K562 (cell line): ENCODE data around the gene HLCS. TPM values are rescaled to one million over a fixed set of nuclear protein-coding genes. Genes with fewer than 3 reads are reported as not detected.

Experiments
- ATAC-seq: fragments of 200-7000 bp; cut with Tn5 transposase; 3 replicates; pipeline ENCODE4 v1.9.1; 2020; ENCODE audit warnings: moderate library complexity
- BruUV-seq: library from RNA; stranded (reverse); fragments of 400-500 nt; replicated peaks from 2 replicates; lab custom pipeline; 2021; lab: Mats Ljungman, UMichigan
- CTCF ChIA-PET: fragments of 300-600 bp; formaldehyde crosslinking; extraction: SDS; loops from one replicate; lab custom pipeline; 2021; ENCODE audit warnings: low intra/inter-chr PET ratio; lab: Yijun Ruan, JAX
- POLR2A ChIA-PET: fragments of 300-600, 350-650 bp; sonication (Branson Sonifier 250); formaldehyde crosslinking; extraction: SDS; loops from one replicate; lab custom pipeline; 2021; ENCODE audit warnings: antibody characterized with exemption, inconsistent platforms; lab: Yijun Ruan, JAX
- DNase-seq, 4 experiments: peaks; one replicate each; pipeline versions ENCODE4 v3.0.0 to v3.0.0-alpha.2; 2011 to 2018; ENCODE audit warnings: low spot score in 3 of 4, mixed read lengths in 3 of 4; ENCODE audit errors: extremely low read depth in 1 of 4
- FAIRE-seq: peaks from 2 replicates; lab custom pipeline; 2011; peaks lifted over from hg19 to GRCh38; lab: Jason Lieb, UNC
- H2AFZ ChIP-seq: 2 replicates; pipeline ENCODE4 v1.6.0; 2011; ENCODE audit warnings: low read depth, low read length, control low read depth, inconsistent platforms
- H3K27ac ChIP-seq: fragments of 200-600 bp; 3 replicates; pipeline ENCODE4 v1.8.0; 2011; ENCODE audit warnings: low read depth, mild to moderate bottlenecking, control low read depth, inconsistent platforms, low read length, moderate library complexity, mixed read lengths; ENCODE audit errors: extremely low read depth
- H3K27me3 ChIP-seq, 2 experiments: fragments of 300-600 bp in 1 of 2; 2 replicates in 1 of 2; 3 replicates in 1 of 2; pipeline versions ENCODE4 v1.6.0 to v1.8.0; 2011; ENCODE audit warnings: inconsistent platforms in 2 of 2, low read length in 2 of 2, mild to moderate bottlenecking in 1 of 2, mixed read lengths in 1 of 2, moderate library complexity in 1 of 2; ENCODE audit not compliant: control insufficient read depth in 2 of 2, insufficient read depth in 2 of 2
- H3K36me3 ChIP-seq: fragments of 300-600 bp; 3 replicates; pipeline ENCODE4 v1.8.0; 2011; ENCODE audit warnings: mild to moderate bottlenecking, low read length, inconsistent platforms; ENCODE audit not compliant: control insufficient read depth, insufficient read depth
- H3K4me1 ChIP-seq, 2 experiments: fragments of 200-600 bp in 1 of 2; replicated peaks in 1 of 2; 2 replicates in 1 of 2; 3 replicates in 1 of 2; pipeline versions ENCODE4 v1.5.1 to v1.8.0; 2011; ENCODE audit warnings: inconsistent platforms in 2 of 2, low read length in 2 of 2, mild to moderate bottlenecking in 1 of 2, mixed read lengths in 1 of 2, moderate library complexity in 1 of 2; ENCODE audit not compliant: control insufficient read depth in 2 of 2, insufficient read depth in 2 of 2
- H3K4me2 ChIP-seq: 2 replicates; pipeline ENCODE4 v1.6.1; 2011; ENCODE audit warnings: low read length, control low read depth, inconsistent platforms, mixed read lengths; ENCODE audit not compliant: insufficient read depth
- H3K4me3 ChIP-seq: fragments of 200-600 bp; sonication (generic), shearing (Covaris generic); 2 replicates; pipeline ENCODE4 v1.5.1; 2016; ENCODE audit warnings: control low read depth, inconsistent platforms
- H3K79me2 ChIP-seq: fragments of 200-600 bp; 3 replicates; pipeline ENCODE4 v1.8.0; 2011; ENCODE audit warnings: low read length, inconsistent platforms; ENCODE audit not compliant: control insufficient read depth, insufficient read depth
- H3K9ac ChIP-seq, 2 experiments: 2 replicates each; pipeline versions ENCODE4 v1.6.0 to v1.6.1; 2011; ENCODE audit warnings: low read depth in 2 of 2, low read length in 2 of 2, control low read depth in 1 of 2, inconsistent platforms in 1 of 2, mild to moderate bottlenecking in 1 of 2, mixed read lengths in 1 of 2; ENCODE audit not compliant: insufficient read depth in 1 of 2
- H3K9me1 ChIP-seq: one replicate; pipeline ENCODE4 v1.6.0; 2011; ENCODE audit warnings: inconsistent platforms, mild to moderate bottlenecking, low read length, moderate library complexity; ENCODE audit not compliant: control insufficient read depth, insufficient read depth
- H3K9me3 ChIP-seq: replicated peaks from 2 replicates; pipeline ENCODE4 v1.5.1; 2011; ENCODE audit warnings: low read depth, low read length, inconsistent platforms; ENCODE audit not compliant: control insufficient read depth, insufficient read depth
- H4K20me1 ChIP-seq: replicated peaks from 2 replicates; pipeline ENCODE4 v1.6.1; 2011; ENCODE audit warnings: low read length, inconsistent platforms, mixed read lengths; ENCODE audit not compliant: control insufficient read depth, insufficient read depth
- ETV1 ChIP-seq: fragments of 450-650 bp; conservative IDR thresholded peaks from 2 replicates; pipeline ENCODE4 v1.6.1; 2016; ENCODE audit warnings: missing genetic modification characterization, control low read depth, low read depth, missing compliant biosample characterization
- FOXJ3 ChIP-seq: sonication (generic); formaldehyde crosslinking; IDR thresholded peaks from 2 replicates; pipeline ENCODE4 v1.4.0; 2020; ENCODE audit warnings: mild to moderate bottlenecking, missing genetic modification reagents
- IRF9 ChIP-seq: fragments of 450-650 bp; IDR thresholded peaks from 2 replicates; pipeline ENCODE4 v1.6.1; 2016; ENCODE audit warnings: missing biosample characterization, missing genetic modification characterization
- KLF6 ChIP-seq: fragments of 250-450 bp; sonication (Bioruptor Pico); IDR thresholded peaks from 2 replicates; pipeline ENCODE4 v1.4.0; 2020; ENCODE audit warnings: mild to moderate bottlenecking, moderate library complexity, borderline replicate concordance
- NELFE ChIP-seq: IDR thresholded peaks from 2 replicates; pipeline ENCODE4 v1.6.1; 2011; ENCODE audit warnings: mild to moderate bottlenecking; ENCODE audit not compliant: insufficient read depth, insufficient read length
- NFIC ChIP-seq: fragments of 450-650 bp; IDR thresholded peaks from 2 replicates; pipeline ENCODE4 v1.6.1; 2017; ENCODE audit warnings: mild to moderate bottlenecking, inconsistent platforms
- NRF1 ChIP-seq, 2 experiments: fragments of 450-650 bp; IDR thresholded peaks in 1 of 2; conservative IDR thresholded peaks in 1 of 2; 2 replicates each; pipeline ENCODE4 v1.6.1; 2014; ENCODE audit warnings: mild to moderate bottlenecking in 2 of 2
- OTX1 ChIP-seq: fragments of 450-650 bp; formaldehyde crosslinking; IDR thresholded peaks from 2 replicates; pipeline ENCODE4 v1.4.0; 2022; ENCODE audit warnings: mild to moderate bottlenecking
- PPARD ChIP-seq: fragments of 250-450 bp; sonication (Bioruptor Pico); IDR thresholded peaks from 2 replicates; pipeline ENCODE4 v1.8.0; 2022; ENCODE audit warnings: inconsistent platforms, mild to moderate bottlenecking, moderate library complexity
- SREBF1 ChIP-seq: fragments of 150-350 bp; IDR thresholded peaks from 2 replicates; pipeline ENCODE4 v1.6.1; 2014; ENCODE audit warnings: antibody characterized with exemption, low read depth, low read length, borderline replicate concordance
- SRSF7 ChIP-seq: fragments of 200-400 bp; formaldehyde crosslinking; optimal IDR thresholded peaks from 2 replicates; pipeline ENCODE3; 2017; ENCODE audit warnings: mild to moderate bottlenecking, low read depth, low read length
- TAF1 ChIP-seq: IDR thresholded peaks from 2 replicates; pipeline ENCODE4 v1.6.1; 2011; ENCODE audit warnings: mild to moderate bottlenecking, low read length, moderate library complexity; ENCODE audit not compliant: insufficient read depth, control insufficient read depth, severe bottlenecking; ENCODE audit errors: extremely low read depth
- THRB ChIP-seq: fragments of 450-650 bp; formaldehyde crosslinking; conservative IDR thresholded peaks from 2 replicates; pipeline ENCODE4 v1.4.0; 2022; ENCODE audit warnings: mild to moderate bottlenecking, missing genetic modification characterization
- ZFP36 ChIP-seq: fragments of 150-350 bp; IDR thresholded peaks from 2 replicates; pipeline ENCODE4 v1.6.1; 2018; ENCODE audit warnings: low read length, low read depth; ENCODE audit not compliant: partially characterized antibody
- WGBS: fragments of 100-300 bp; shearing (Covaris generic); methylation state at CpG from one replicate; pipeline ENCODE4 v1.1.6; 2016; ENCODE audit warnings: low coverage, mixed read lengths; ENCODE audit not compliant: insufficient coverage; ENCODE audit errors: missing lambda C conversion rate; 5-methylcytosine and 5-hydroxymethylcytosine counted together
- in situ Hi-C: fragments of 300-500 bp; cut with MboI; formaldehyde crosslinking; loops from 4 replicates; pipeline ENCODE4 v1.15.0; 2018; ENCODE audit warnings: inconsistent platforms, mixed read lengths
- intact Hi-C: fragments of 100-400 bp; cut with micrococcal nuclease; formaldehyde crosslinking; loops from 2 replicates; pipeline ENCODE4 v1.14.2; 2022
- polyA plus RNA-seq, 8 experiments: library from polyadenylated mRNA; depleted of rRNA in 4 of 8; stranded (reverse) in 5 of 8; unstranded in 3 of 8; fragments of >200 nt; fragmentation: Nextera tagmentation in 2 of 8; fragmentation: Illumina TruSeq in 1 of 8; extraction: Ambion mirVana in 2 of 8; extraction: Trizol in 1 of 8; gene quantifications; 2 replicates each; pipeline versions ENCODE4 v1.2.1 to v1.2.3, GENCODE V29; 2011 to 2014; ENCODE audit warnings: inconsistent platforms in 1 of 8, missing spikeins in 1 of 8
- total RNA-seq, 7 experiments: library from RNA; depleted of rRNA in 6 of 7; stranded (reverse); fragments of >200 nt in 6 of 7; fragmentation: Illumina TruSeq in 2 of 7; extraction: Trizol in 2 of 7; gene quantifications; 2 replicates each; pipeline versions ENCODE4 v1.2.1 to v1.2.3, GENCODE V29; 2011 to 2021; ENCODE audit warnings: low replicate concordance in 1 of 7
- TF ChIP-seq, protein P1 (sequence below): IDR thresholded peaks from 3 replicates; pipeline ENCODE4 v1.6.1; 2011; ENCODE audit warnings: borderline replicate concordance, mild to moderate bottlenecking, moderate library complexity; ENCODE audit not compliant: insufficient read length; ENCODE audit errors: extremely low read depth

Gene HLCS
- total and polyA plus RNA-seq, 9 of the 15 experiments (the other 6 are each of a cell fraction or from before 2014, with no cell fraction given) = 3.0 to 21.5 (median 17.1) TPM

DNA sequence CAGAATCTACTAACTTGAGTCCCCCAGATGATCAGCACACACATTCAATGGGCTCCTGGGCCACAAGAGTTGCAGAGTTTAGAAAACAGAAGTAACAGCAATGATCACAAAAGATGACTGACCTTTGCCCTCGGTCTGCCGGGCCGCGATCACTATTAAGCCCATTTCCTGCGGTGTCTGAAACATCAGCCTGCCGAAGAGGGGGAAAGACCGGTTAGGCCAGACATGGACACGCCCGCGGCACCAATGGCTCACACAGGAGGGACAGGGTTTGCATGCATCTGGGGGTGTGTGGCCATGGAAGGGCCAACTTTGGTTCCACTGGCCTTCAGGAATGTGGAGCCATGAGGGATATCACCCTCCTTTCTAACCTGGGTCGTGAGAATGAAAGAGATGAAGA is 199.4 kb downstream of the HLCS start:
- no peak for ATAC-seq
- no TSS peak for BruUV-seq
- 76% methylated on average over 11 of the region's 11 CpGs for WGBS
- Histone ChIP-seq H3K4me1 (no peaks in the 10 kb centered on the region), H3K9ac (no peak overlapping the region), H3K36me3 (no peaks in the 10 kb centered on the region), H3K27me3 (no peaks in the 10 kb centered on the region), H3K27ac (no peak overlapping the region), H3K4me3 (no peak overlapping the region), H4K20me1 (no peaks in the 10 kb centered on the region), H2AFZ (no peak overlapping the region), H3K9me3 (no peaks in the 10 kb centered on the region), H3K4me2 (no peak overlapping the region), H3K9me1 (no peaks in the 10 kb centered on the region), H3K79me2 (no peaks in the 10 kb centered on the region)
- ChIA-PET POLR2A (no interaction called here), CTCF (no interaction called here)
- DNase-seq = no peak
- intact Hi-C loops (no loop called here), in situ Hi-C loops (no loop called here)
- FAIRE-seq = no peak
- no peak for TF ChIP-seq FOXJ3
- TF ChIP-seq NFIC = no peak
- no peak for TF ChIP-seq SREBF1
- no peak for TF ChIP-seq PPARD
- TF ChIP-seq, protein P1, sequence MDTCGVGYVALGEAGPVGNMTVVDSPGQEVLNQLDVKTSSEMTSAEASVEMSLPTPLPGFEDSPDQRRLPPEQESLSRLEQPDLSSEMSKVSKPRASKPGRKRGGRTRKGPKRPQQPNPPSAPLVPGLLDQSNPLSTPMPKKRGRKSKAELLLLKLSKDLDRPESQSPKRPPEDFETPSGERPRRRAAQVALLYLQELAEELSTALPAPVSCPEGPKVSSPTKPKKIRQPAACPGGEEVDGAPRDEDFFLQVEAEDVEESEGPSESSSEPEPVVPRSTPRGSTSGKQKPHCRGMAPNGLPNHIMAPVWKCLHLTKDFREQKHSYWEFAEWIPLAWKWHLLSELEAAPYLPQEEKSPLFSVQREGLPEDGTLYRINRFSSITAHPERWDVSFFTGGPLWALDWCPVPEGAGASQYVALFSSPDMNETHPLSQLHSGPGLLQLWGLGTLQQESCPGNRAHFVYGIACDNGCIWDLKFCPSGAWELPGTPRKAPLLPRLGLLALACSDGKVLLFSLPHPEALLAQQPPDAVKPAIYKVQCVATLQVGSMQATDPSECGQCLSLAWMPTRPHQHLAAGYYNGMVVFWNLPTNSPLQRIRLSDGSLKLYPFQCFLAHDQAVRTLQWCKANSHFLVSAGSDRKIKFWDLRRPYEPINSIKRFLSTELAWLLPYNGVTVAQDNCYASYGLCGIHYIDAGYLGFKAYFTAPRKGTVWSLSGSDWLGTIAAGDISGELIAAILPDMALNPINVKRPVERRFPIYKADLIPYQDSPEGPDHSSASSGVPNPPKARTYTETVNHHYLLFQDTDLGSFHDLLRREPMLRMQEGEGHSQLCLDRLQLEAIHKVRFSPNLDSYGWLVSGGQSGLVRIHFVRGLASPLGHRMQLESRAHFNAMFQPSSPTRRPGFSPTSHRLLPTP = no peak
- no peak for TF ChIP-seq THRB
- TF ChIP-seq TAF1 = no peak
- TF ChIP-seq ZFP36 = no peak
- no peak for TF ChIP-seq IRF9 (tag)
- no peak for TF ChIP-seq NRF1 (conservative IDR thresholded peaks at IDR 0.05 in 1 of 2, IDR thresholded peaks at IDR 0.05 in 1 of 2)
- TF ChIP-seq SRSF7 = no peak
- no peak for TF ChIP-seq NELFE
- no peak for TF ChIP-seq ETV1 (tag)
- TF ChIP-seq KLF6 (CRISPR knock-in tag) = no peak
- TF ChIP-seq OTX1 (CRISPR knock-in tag) = no peak
